IMR-90 (cell line): ENCODE measurements around the gene GATA5. TPM values are rescaled to one million over a fixed set of nuclear protein-coding genes. Genes with fewer than 3 reads are reported as not detected.

Source experiments
- ATAC-seq: fragments of 200-7000 bp; cut with Tn5 transposase; 2 replicates; pipeline ENCODE4 v1.9.1; 2020; ENCODE audit warnings: low read depth, mild to moderate bottlenecking, moderate library complexity
- BruUV-seq: library from RNA; stranded (reverse); fragments of 400-500 nt; replicated peaks from 2 replicates; lab custom pipeline; 2021; lab: Mats Ljungman, UMichigan
- CTCF ChIA-PET: fragments of 300-600 bp; formaldehyde crosslinking; extraction: SDS; loops from one replicate; lab custom pipeline; 2021; ENCODE audit warnings: antibody characterized with exemption; lab: Yijun Ruan, JAX
- POLR2A ChIA-PET: fragments of 300-600 bp; sonication (Branson Sonifier 250); formaldehyde crosslinking; loops from one replicate; lab custom pipeline; 2022; ENCODE audit warnings: antibody characterized with exemption; ENCODE audit not compliant: unreplicated experiment; lab: Charles Lee
- DNase-seq: peaks from one replicate; pipeline ENCODE4 v3.0.0; 2013
- H2AFZ ChIP-seq: replicated peaks from 2 replicates; pipeline ENCODE3; 2013; ENCODE audit warnings: low read length, mild to moderate bottlenecking; ENCODE audit not compliant: poor library complexity
- H2AK5ac ChIP-seq: 2 replicates; pipeline ENCODE4 v1.6.1; 2013; ENCODE audit warnings: low read depth, low read length, inconsistent platforms
- H2AK9ac ChIP-seq: replicated peaks from 2 replicates; pipeline ENCODE3; 2013; ENCODE audit warnings: mild to moderate bottlenecking, low read depth, low read length, moderate library complexity; ENCODE audit not compliant: poor library complexity
- H2BK120ac ChIP-seq: 2 replicates; pipeline ENCODE4 v1.6.1; 2013; ENCODE audit warnings: low read depth, low read length, inconsistent platforms
- H2BK15ac ChIP-seq: 3 replicates; pipeline ENCODE4 v1.6.1; 2013; ENCODE audit warnings: low read depth, low read length, inconsistent platforms
- H2BK20ac ChIP-seq: 2 replicates; pipeline ENCODE4 v1.6.1; 2013; ENCODE audit warnings: low read depth, mild to moderate bottlenecking, inconsistent platforms, low read length, moderate library complexity
- H2BK5ac ChIP-seq: 2 replicates; pipeline ENCODE4 v1.6.1; 2013; ENCODE audit warnings: mild to moderate bottlenecking, low read depth, low read length, inconsistent platforms; ENCODE audit not compliant: poor library complexity, severe bottlenecking
- H3K14ac ChIP-seq: replicated peaks from 2 replicates; pipeline ENCODE4 v1.6.1; 2013; ENCODE audit warnings: low read depth, low read length, inconsistent platforms
- H3K18ac ChIP-seq: 2 replicates; pipeline ENCODE4 v1.6.1; 2013; ENCODE audit warnings: low read depth, low read length, control low read depth
- H3K23ac ChIP-seq: 2 replicates; pipeline ENCODE4 v1.6.1; 2013; ENCODE audit warnings: low read depth, low read length, inconsistent platforms
- H3K27ac ChIP-seq: 2 replicates; pipeline ENCODE4 v1.5.1; 2013; ENCODE audit warnings: mild to moderate bottlenecking, control low read depth, low read length; ENCODE audit not compliant: insufficient read depth
- H3K27me3 ChIP-seq: 2 replicates; pipeline ENCODE4 v1.6.1; 2013; ENCODE audit warnings: low read length; ENCODE audit not compliant: control insufficient read depth, insufficient read depth
- H3K36me3 ChIP-seq: 2 replicates; pipeline ENCODE4 v1.6.1; 2013; ENCODE audit warnings: low read length, mixed read lengths; ENCODE audit not compliant: control insufficient read depth, insufficient read depth
- H3K4ac ChIP-seq: 2 replicates; pipeline ENCODE4 v1.6.1; 2013; ENCODE audit warnings: low read depth, low read length, inconsistent platforms
- H3K4me1 ChIP-seq: 2 replicates; pipeline ENCODE4 v1.6.1; 2013; ENCODE audit warnings: low read length, mixed read lengths; ENCODE audit not compliant: control insufficient read depth, insufficient read depth
- H3K4me2 ChIP-seq: 2 replicates; pipeline ENCODE4 v1.6.1; 2013; ENCODE audit warnings: low read depth, mild to moderate bottlenecking, control low read depth, low read length, moderate library complexity
- H3K4me3 ChIP-seq: 2 replicates; pipeline ENCODE4 v1.5.1; 2013; ENCODE audit warnings: low read depth, mild to moderate bottlenecking, control low read depth, low read length, moderate library complexity; ENCODE audit not compliant: insufficient read depth
- H3K56ac ChIP-seq: 2 replicates; pipeline ENCODE4 v1.6.1; 2013; ENCODE audit warnings: low read length, inconsistent platforms; ENCODE audit not compliant: insufficient read depth; ENCODE audit errors: extremely low read depth
- H3K79me1 ChIP-seq, 2 experiments: 2 replicates each; pipeline ENCODE4 v1.6.1; 2013; ENCODE audit warnings: low read length in 2 of 2, inconsistent platforms in 1 of 2, low read depth in 1 of 2
- H3K9ac ChIP-seq: 2 replicates; pipeline ENCODE4 v1.6.1; 2013; ENCODE audit warnings: low read depth, low read length, control low read depth
- H3K9me1 ChIP-seq: 2 replicates; pipeline ENCODE4 v1.6.1; 2013; ENCODE audit warnings: low read length, inconsistent platforms; ENCODE audit not compliant: insufficient read depth
- H3K9me3 ChIP-seq: 2 replicates; pipeline ENCODE4 v1.6.1; 2013; ENCODE audit warnings: low read length; ENCODE audit not compliant: control insufficient read depth, insufficient read depth
- H4K20me1 ChIP-seq: 2 replicates; pipeline ENCODE4 v1.6.1; 2013; ENCODE audit warnings: low read length, inconsistent platforms; ENCODE audit not compliant: insufficient read depth
- H4K5ac ChIP-seq: 2 replicates; pipeline ENCODE4 v1.6.1; 2013; ENCODE audit warnings: mild to moderate bottlenecking, low read depth, low read length, control low read depth
- H4K8ac ChIP-seq, 2 experiments: 2 replicates each; pipeline ENCODE4 v1.6.1; 2013; ENCODE audit warnings: low read depth in 2 of 2, low read length in 2 of 2, control low read depth in 1 of 2, inconsistent platforms in 1 of 2
- H4K91ac ChIP-seq: 2 replicates; pipeline ENCODE4 v1.6.1; 2013; ENCODE audit warnings: low read depth, low read length, inconsistent platforms; ENCODE audit not compliant: insufficient read depth
- BHLHE40 ChIP-seq: fragments of 150-350 bp; IDR thresholded peaks from 2 replicates; pipeline ENCODE4 v1.6.1; 2016; ENCODE audit warnings: mild to moderate bottlenecking, low read depth, low read length
- CEBPB ChIP-seq: IDR thresholded peaks from 2 replicates; pipeline ENCODE4 v1.6.1; 2012; ENCODE audit warnings: low read depth, low read length, improper control_type of control experiment
- CHD1 ChIP-seq: IDR thresholded peaks from 2 replicates; pipeline ENCODE4 v1.6.1; 2012; ENCODE audit warnings: low read depth, low read length, improper control_type of control experiment
- FOS ChIP-seq: fragments of 150-350 bp; IDR thresholded peaks from 2 replicates; pipeline ENCODE4 v1.6.1; 2016; ENCODE audit warnings: low read depth, low read length
- MXI1 ChIP-seq: IDR thresholded peaks from 2 replicates; pipeline ENCODE4 v1.6.1; 2012; ENCODE audit warnings: low read depth, mild to moderate bottlenecking, low read length, moderate library complexity, borderline replicate concordance
- NFE2L2 ChIP-seq: fragments of 150-350 bp; IDR thresholded peaks from 2 replicates; pipeline ENCODE4 v1.6.1; 2016; ENCODE audit warnings: low read depth, mild to moderate bottlenecking, low read length
- POLR2A ChIP-seq: IDR thresholded peaks from 2 replicates; pipeline ENCODE4 v1.6.1; 2012; ENCODE audit warnings: mild to moderate bottlenecking, low read depth, low read length
- RCOR1 ChIP-seq: IDR thresholded peaks from 2 replicates; pipeline ENCODE4 v1.6.1; 2012; ENCODE audit warnings: mild to moderate bottlenecking, low read length, improper control_type of control experiment; ENCODE audit not compliant: insufficient replicate concordance
- RFX5 ChIP-seq: IDR thresholded peaks from 2 replicates; pipeline ENCODE4 v1.8.0; 2012; ENCODE audit warnings: low read depth, mild to moderate bottlenecking, low read length, moderate library complexity
- SMC3 ChIP-seq: fragments of 150-350 bp; IDR thresholded peaks from 2 replicates; pipeline ENCODE4 v1.6.1; 2016; ENCODE audit warnings: low read depth, mild to moderate bottlenecking, antibody characterized with exemption, low read length, moderate library complexity
- WGBS, 2 experiments: methylation state at CpG; one replicate each; pipeline versions ENCODE4 v1.1.5 to v1.1.7; 2013; ENCODE audit warnings: missing lambda C conversion rate in 2 of 2; ENCODE audit not compliant: insufficient read length in 1 of 2; ENCODE audit errors: extremely low coverage in 2 of 2; 5-methylcytosine and 5-hydroxymethylcytosine counted together
- dilution Hi-C: fragments of 300-500 bp; cut with HindIII; formaldehyde crosslinking; loops from one replicate; pipeline ENCODE4 v1.14.3; 2018; ENCODE audit warnings: low sequenced_read_pairs; ENCODE audit not compliant: unreplicated experiment
- in situ Hi-C: fragments of 300-500 bp; cut with MboI; formaldehyde crosslinking; loops from 3 replicates; pipeline ENCODE4 v1.14.3; 2019; ENCODE audit warnings: low sequenced_read_pairs, inconsistent platforms, mixed read lengths
- intact Hi-C: fragments of 100-400 bp; cut with micrococcal nuclease; formaldehyde crosslinking; loops from 2 replicates; pipeline ENCODE4 v1.10.0; 2022
- polyA plus RNA-seq, 3 experiments: library from polyadenylated mRNA; depleted of rRNA; stranded (reverse); fragments of >200 nt; gene quantifications; 2 replicates each; pipeline ENCODE4 v1.2.3, GENCODE V29; 2012; ENCODE audit warnings: low replicate concordance in 1 of 3
- total RNA-seq: library from RNA; depleted of rRNA; stranded (reverse); fragments of >200 nt; gene quantifications from 2 replicates; pipeline ENCODE4 v1.2.3, GENCODE V29; 2012
- TF ChIP-seq, protein P1 (sequence below): fragments of 150-350 bp; IDR thresholded peaks from 2 replicates; pipeline ENCODE4 v1.6.1; 2017; ENCODE audit warnings: mild to moderate bottlenecking, antibody characterized with exemption, low read length, low read depth
- TF ChIP-seq, protein P2 (sequence below): conservative IDR thresholded peaks from 2 replicates; pipeline ENCODE4 v1.5.1; 2012; ENCODE audit warnings: mild to moderate bottlenecking, low read depth, low read length, improper control_type of control experiment
- TF ChIP-seq, protein P3 (sequence below): fragments of 150-350 bp; IDR thresholded peaks from 2 replicates; pipeline ENCODE4 v1.6.1; 2016; ENCODE audit warnings: low read depth, mild to moderate bottlenecking, low read length, moderate library complexity, borderline replicate concordance

The GATA5 gene
- total and polyA plus RNA-seq, 2 of the 4 experiments (the other 2 are of a cell fraction) = not detected

GRCh38 chr20:62517901-62518610, 42.3 kb upstream of the GATA5 start:
- Histone ChIP-seq H2AFZ (no peak overlapping the region), H2BK20ac (no peak overlapping the region), H4K8ac (no peak overlapping the region), H3K14ac (no peak overlapping the region), H3K27ac (no peak overlapping the region), H3K36me3 (no peaks in the 10 kb centered on the region), H4K20me1 (no peaks in the 10 kb centered on the region), H3K79me1 (no peaks in the 10 kb centered on the region), H3K56ac (no peak overlapping the region), H3K4me1 (no peaks in the 10 kb centered on the region), H3K4me3 (no peak overlapping the region), H4K5ac (no peak overlapping the region), H3K4ac (no peak overlapping the region), H2AK5ac (no peak overlapping the region), H3K9me1 (no peaks in the 10 kb centered on the region), H2BK5ac (no peak overlapping the region), H2AK9ac (no peak overlapping the region), H3K18ac (no peak overlapping the region), H3K27me3 (peaks cover 41% of the 10 kb centered on the region), H3K9me3 (no peaks in the 10 kb centered on the region), H3K4me2 (no peak overlapping the region), H3K23ac (no peak overlapping the region), H4K91ac (no peak overlapping the region), H3K9ac (no peak overlapping the region), H2BK120ac (no peak overlapping the region), H2BK15ac (no peak overlapping the region)
- TF ChIP-seq BHLHE40 = no peak
- TF ChIP-seq, protein P1, sequence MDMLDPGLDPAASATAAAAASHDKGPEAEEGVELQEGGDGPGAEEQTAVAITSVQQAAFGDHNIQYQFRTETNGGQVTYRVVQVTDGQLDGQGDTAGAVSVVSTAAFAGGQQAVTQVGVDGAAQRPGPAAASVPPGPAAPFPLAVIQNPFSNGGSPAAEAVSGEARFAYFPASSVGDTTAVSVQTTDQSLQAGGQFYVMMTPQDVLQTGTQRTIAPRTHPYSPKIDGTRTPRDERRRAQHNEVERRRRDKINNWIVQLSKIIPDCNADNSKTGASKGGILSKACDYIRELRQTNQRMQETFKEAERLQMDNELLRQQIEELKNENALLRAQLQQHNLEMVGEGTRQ = no peak
- no peak for TF ChIP-seq MXI1
- no peak for TF ChIP-seq NFE2L2
- no peak for TF ChIP-seq RFX5
- TF ChIP-seq, protein P2, sequence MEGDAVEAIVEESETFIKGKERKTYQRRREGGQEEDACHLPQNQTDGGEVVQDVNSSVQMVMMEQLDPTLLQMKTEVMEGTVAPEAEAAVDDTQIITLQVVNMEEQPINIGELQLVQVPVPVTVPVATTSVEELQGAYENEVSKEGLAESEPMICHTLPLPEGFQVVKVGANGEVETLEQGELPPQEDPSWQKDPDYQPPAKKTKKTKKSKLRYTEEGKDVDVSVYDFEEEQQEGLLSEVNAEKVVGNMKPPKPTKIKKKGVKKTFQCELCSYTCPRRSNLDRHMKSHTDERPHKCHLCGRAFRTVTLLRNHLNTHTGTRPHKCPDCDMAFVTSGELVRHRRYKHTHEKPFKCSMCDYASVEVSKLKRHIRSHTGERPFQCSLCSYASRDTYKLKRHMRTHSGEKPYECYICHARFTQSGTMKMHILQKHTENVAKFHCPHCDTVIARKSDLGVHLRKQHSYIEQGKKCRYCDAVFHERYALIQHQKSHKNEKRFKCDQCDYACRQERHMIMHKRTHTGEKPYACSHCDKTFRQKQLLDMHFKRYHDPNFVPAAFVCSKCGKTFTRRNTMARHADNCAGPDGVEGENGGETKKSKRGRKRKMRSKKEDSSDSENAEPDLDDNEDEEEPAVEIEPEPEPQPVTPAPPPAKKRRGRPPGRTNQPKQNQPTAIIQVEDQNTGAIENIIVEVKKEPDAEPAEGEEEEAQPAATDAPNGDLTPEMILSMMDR = no peak
- no peak for TF ChIP-seq POLR2A
- TF ChIP-seq CHD1 = no peak
- no peak for TF ChIP-seq FOS
- no peak for TF ChIP-seq CEBPB
- TF ChIP-seq RCOR1 = no peak
- TF ChIP-seq SMC3 = no peak
- TF ChIP-seq, protein P3, sequence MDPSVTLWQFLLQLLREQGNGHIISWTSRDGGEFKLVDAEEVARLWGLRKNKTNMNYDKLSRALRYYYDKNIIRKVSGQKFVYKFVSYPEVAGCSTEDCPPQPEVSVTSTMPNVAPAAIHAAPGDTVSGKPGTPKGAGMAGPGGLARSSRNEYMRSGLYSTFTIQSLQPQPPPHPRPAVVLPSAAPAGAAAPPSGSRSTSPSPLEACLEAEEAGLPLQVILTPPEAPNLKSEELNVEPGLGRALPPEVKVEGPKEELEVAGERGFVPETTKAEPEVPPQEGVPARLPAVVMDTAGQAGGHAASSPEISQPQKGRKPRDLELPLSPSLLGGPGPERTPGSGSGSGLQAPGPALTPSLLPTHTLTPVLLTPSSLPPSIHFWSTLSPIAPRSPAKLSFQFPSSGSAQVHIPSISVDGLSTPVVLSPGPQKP = no peak
- no peak for ATAC-seq
- no TSS peak for BruUV-seq
- CTCF ChIA-PET = no interaction called here
- WGBS, 2 experiments = 87% methylated on average over 4 of the region's 15 CpGs; no CpG with 5 or more reads in 1 of the 2 experiments
- in situ Hi-C loops (no loop called here), dilution Hi-C loops (no loop called here), intact Hi-C loops (no loop called here)
- POLR2A ChIA-PET = no interaction called here
- no peak for DNase-seq
